GM21447 (cell line): ENCODE measurements around the gene HNMT.
A peak's percentile ranks its signal among the peaks of the same experiment; 100 is the strongest.
"Not testable (repeated sequence)": the region's sequence is repeated elsewhere in the genome, so short reads cannot be mapped to it uniquely, and the experiment has no call there.

Source experiments
- ATAC-seq: cut with Tn5 transposase; IDR thresholded peaks from one replicate; pipeline ENCODE4 v1.9.1; 2021; ENCODE audit not compliant: unreplicated experiment

The HNMT gene

DNA sequence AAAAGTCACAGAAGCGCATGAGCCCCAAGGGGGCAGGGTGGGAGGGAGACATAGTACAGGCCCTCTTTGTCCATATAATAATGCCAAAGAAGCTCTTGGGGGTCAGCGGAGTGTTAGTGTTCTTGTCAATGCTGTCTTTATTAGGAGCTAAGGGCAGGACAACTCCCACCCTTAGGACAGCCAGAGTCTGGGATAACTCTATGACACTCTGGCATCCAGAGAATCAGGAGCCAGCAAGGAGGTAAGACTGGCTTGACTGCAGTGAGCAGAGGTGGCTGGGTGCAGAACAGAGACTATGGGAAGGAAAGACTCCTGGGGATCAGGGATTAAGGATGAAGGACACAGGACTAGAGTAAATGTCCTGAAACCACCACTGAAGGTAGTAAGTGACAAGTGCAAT lies 19.0 kb upstream of the HNMT start:
- no peak for ATAC-seq

DNA sequence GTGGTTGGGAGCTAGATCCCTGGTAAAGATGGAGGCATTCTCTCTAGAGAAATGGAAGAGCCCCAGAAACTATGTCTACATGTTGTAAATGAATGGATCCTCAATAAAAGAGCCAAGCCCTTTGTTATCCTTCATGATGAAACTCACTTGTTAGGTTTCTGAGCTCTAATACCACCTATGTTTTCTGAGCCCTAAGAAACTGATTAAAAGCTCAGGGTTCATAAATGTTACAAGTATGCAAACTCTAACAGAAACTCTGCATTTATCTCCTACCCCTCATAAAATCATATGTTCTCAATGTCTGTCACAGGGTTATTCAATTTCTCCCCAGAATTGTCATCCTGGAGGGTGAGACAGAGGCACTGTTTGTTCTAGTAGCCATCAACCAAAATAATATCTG lies 18.0 kb upstream of the HNMT start:
- ATAC-seq: no peak

DNA sequence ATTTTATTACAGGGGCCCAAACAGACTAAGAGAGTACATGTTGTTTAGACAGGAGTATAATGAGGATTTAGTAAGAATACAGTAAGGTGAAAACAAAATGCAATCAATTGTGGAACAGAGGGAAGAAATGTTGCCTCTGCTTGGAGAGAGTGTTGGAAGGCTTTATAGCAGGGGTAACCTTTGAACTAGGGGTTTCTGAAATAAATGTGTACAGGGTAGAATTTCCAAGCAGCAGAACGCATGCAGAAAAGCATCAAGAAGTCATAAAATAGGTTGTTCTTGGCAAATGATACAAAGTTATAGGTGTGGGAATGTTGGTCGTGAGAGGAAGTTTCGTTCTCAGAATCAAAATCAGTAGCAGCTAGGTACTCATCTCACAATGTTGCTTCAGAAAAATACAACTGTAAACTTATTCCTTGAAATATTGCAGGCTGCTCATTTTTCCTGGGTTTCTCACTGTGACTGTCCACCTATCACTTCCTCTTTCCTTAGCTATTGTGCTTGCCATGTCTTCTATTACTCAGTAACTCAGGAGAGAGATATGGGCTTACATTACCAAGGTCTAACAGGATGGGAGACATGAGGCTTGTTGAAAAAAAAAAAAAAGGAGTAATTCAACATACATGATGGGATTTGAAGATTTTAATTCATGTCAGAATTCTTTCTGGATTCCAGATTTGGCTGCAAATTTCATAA lies 17.1 kb upstream of the HNMT start:
- ATAC-seq: no peak

DNA sequence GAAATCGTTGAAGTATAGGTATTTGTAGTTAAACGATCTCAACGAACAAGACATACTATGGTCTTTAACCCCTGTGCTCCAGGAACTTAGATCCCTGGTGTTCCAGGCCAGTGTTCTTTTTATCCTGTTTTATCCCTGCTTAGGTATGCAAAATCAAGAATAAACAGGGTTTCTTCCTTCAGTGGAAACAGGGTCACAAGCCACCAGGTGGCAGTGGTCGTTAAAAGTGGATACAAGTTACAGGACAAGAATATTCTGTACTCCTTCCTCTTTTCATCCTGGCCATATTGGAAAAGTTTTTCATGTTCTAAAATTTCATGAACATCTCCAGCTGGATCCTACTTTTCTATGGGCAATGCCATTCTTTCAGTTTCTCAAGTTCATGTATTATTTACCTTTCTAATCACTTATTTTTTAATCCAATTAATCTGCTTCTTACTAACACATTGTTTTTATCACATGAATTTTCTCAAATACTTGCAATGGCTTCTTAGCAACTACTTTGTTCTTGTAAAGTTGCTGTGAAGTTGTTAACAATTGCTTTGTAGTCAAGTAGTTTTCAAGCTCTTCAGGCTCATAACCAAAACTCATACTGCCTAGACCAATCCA lies 16.4 kb upstream of the HNMT start:
- peak; percentile 60 for ATAC-seq

DNA sequence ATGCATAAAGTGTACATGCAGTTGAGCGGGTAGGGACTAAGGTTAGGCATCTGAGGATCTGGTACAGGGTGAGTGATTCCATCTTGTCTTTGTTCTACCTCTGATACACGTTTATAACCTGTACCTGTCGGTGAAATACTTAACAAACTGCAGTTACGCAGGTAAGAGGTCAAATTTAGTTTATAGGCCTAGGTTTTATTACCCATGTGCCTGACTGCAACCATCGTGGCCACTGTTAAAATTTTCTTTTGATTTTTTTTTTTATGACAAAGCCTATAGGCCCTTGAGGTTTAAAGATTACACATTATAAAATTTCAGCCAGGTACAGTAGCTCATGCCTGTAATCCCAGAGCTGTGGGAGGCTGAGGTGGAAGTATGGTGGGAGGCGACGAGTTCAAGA lies 15.4 kb upstream of the HNMT start:
- no peak for ATAC-seq

DNA sequence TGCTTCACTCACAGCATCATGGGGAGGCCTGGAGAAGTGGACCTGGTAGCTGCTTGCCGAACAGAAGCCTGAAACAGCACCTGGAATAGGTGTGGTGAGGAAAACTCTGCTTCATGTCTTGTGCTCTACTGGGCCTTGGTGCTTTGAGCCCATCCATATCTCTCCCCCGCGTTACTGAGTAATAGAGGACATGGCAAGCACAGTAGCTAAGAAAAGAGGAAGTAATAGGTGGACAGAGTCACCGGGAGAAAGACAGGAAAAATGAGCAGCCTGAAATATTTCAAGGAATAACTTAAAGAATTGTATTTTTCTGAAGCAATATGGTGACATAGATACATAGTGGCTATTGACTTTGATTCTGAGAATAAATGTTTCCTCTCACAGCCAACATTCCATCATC lies 14.0 kb upstream of the HNMT start:
- no peak for ATAC-seq

DNA sequence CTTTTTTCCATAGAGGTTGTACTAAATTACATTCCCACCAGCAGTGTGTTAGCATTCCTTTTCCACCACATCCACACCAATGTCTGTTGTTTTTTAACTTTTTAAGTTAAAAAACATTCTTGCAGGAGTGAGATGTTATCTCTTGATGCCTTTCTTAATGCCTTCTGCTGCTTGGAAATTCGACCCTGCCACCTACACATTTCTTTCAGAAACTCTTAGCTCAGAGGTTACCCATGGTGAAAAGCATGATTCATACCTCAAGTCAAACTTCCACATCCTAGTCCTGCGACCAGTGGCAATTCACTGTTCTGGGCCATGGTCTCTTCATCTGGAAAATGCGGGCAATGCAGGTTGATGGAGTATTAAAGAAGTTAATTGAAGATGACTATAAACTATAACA lies 12.7 kb upstream of the HNMT start:
- no peak for ATAC-seq

DNA sequence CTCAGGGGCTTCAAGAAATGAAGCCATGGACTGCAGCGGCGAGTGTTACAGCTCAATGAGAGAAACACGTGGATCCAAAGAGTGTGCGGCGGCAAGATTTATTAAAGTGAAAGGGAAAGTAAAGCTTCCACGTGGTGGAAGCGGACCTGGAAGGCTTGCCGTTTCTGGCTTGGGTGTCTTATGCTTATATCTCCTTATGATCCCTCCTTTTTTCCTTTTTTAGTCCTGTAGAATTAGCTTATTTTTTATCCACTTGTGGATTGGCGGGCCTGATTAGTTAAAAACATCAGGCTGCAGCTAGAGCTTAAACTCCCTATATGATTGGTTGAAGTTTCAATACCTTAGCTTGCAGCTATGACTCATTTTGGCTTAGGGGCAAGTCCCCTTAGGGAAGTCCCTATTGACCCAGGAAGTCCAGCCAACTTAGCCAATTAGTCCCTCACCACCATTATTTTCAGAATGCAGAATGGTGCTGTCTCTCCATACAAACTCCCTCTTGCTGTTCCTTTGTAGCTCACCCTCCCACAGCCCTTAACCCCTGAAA lies 11.6 kb upstream of the HNMT start:
- ATAC-seq: no peak

DNA sequence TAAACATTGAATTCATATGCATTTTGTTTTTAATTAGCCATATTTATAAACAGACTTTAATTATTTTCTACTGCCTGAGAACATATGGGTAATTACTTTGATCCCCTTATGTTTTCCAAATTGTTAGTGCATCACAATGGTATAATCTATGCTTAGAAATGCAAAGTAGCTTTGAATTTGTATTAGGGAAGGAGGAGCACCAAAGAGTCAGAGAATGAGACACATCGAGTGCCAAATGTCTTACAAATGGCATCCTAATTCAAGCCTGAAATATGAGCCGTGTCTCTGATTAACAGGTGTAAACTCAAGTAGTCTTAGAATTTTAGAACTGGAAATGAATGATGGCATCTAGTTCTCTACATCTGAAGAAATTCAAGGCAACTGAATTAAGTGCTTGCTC lies 8.7 kb upstream of the HNMT start:
- ATAC-seq: no peak

DNA sequence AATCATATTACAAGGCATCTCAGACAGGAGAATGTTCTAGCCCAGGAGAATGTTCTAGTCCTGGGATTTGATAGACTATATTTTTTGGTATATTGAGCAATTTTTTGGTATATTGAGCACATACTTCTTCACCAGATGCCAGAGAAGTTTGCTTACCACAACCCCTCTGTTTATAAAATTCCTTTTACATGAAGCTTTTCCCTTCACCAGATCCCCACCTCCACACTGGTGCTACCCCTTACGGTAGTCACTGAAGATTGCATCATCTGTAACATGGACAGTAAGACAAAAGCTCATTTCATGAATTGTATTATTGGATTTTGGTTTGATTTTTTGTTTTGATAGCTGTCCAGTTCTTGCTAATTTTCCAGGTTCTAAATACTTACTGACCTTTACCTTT lies 7.2 kb upstream of the HNMT start:
- ATAC-seq: no peak

DNA sequence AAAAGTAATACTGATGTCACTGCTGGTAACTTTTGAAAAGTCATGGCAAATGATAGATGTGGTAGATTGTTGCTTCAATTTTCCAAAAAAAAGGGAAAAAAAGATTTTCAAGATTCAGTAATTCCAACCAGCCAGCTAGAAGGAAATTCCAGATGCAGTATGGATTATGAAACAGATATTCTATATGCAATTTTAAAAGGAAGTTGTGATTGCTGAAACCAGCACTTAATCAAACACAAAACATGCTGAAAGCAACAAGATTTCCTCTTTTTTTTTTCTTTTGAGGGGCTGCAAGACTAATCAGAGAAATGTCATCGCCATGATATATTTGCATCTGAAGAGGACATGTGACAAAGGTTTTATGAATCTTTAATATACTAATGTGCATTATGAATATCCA lies 5.1 kb upstream of the HNMT start:
- no peak for ATAC-seq

DNA sequence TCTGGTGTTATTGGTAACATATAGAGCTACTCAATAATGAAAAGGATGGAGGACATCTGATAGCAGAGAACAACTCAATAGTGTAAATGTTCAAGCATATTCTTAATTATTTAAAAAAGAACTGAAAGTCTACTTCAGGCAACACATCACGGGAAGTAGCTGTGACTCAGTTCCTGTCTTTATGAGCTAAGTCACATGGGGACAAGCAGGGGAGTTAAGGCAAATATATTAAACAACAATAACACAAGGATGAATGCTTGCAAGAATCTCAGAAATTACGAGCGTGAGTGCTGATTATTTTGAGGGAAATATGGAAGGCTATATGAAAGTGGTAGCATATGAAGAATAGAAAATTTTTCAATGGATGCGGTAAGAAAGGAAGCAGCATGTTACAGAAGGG lies 4.0 kb upstream of the HNMT start:
- ATAC-seq: no peak

DNA sequence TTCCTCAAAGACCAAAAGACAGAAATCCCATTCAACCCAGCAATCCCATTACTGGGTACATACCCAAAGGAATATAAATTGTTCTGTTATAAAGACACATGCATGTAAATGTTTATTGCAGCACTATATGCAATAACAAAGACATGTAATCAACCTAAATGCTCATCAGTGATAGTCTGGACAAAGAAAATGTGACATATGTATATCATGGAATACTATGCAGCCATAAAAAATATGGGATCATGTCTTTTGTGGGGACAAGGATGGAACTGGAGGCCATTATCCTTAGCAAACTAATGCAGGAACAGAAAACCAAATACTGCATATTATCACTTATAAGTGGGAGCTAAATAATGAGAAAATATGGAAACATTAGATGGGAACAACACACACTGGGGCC lies 2.7 kb upstream of the HNMT start:
- ATAC-seq: no peak

DNA sequence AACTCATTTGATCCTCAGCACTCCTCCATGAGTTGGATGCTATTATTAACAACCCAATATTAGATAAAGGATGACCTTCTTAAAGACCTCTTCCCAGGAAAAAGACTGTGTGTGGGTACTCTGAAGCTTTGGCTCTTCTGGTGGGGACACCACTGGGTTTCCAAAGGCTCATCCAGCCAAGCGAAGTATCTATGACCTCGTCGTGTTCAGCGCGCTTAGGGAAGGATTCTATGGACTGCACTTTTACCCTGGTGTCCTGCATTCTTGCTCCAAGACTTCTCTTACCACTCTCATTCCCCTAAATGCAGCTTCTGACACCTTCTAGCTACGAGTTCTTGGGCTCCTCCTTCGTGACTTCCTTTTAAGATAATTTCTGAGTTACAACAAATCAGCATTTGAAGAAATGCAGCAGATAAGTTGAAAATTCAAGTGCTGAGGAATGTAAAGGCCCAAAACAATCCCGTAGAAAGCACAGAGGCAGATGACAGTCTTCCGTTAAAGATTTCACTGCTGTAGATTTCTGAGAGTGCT lies 673 bp upstream of the HNMT start:
- no peak for ATAC-seq

DNA sequence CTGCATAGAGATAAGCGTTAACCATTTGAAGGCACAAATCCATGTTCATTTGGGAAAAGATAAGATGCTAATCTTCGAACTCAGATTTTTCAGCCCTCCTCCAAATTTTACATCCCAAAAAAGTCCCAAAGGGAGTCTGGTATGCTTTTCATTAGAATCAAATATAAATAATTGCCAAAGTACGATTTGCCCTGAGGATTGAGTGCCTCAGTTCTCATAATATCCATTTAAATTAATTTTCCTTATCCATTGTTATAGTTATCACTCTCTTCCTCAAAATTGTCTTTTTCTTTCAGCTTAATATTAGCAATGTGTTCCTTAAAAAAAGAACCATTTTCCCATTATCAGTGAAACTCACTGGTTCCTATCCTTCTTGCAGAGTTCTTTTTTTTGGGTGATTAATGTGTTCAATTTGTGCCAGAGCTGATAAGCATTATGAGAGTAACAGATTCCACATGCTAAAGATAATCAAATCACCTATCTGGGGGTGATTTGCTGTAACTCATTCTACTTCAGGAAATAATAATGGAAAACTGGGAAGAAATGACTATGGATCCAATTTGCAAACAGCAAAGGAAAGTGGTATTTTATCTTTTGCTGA lies 686 bp downstream of the HNMT start:
- ATAC-seq: no peak

DNA sequence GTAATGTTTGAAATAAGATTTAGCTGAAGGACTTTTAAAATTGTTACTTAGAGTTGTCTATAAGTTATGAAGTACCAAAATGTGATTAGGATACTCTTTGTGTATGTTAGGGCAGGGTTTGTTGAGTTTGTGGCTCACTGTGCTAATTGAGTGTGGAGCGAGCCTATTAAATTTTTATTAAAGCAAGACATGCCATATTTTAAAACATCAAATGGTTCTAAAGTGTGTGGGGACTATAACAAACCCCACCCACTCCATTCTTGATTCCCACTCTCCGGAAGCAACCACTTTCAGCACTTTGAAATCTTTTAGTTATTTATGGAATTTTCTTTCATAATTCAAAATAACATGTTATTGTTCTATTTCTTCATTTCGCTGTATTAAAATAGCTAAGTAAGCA lies 1.8 kb downstream of the HNMT start:
- no peak for ATAC-seq

DNA sequence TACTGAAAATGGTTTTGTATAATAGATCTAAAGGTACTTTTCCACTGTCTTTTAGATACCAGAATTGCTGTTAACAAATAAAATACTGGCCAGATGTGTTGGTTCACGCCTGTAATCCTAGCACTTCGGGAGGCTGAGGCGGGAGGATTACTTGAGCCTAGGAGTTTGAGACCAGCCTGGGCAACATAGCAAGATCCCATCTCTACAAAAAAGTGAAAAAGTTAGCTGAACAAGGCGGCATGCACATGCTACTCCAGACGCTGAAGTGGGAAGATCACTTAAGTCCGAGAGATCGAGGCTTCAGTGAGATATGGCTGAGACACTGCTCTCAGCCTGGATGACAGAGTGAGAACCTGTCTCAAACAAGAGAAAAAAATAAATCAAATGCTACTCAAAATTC lies 2.8 kb downstream of the HNMT start:
- ATAC-seq: no peak

DNA sequence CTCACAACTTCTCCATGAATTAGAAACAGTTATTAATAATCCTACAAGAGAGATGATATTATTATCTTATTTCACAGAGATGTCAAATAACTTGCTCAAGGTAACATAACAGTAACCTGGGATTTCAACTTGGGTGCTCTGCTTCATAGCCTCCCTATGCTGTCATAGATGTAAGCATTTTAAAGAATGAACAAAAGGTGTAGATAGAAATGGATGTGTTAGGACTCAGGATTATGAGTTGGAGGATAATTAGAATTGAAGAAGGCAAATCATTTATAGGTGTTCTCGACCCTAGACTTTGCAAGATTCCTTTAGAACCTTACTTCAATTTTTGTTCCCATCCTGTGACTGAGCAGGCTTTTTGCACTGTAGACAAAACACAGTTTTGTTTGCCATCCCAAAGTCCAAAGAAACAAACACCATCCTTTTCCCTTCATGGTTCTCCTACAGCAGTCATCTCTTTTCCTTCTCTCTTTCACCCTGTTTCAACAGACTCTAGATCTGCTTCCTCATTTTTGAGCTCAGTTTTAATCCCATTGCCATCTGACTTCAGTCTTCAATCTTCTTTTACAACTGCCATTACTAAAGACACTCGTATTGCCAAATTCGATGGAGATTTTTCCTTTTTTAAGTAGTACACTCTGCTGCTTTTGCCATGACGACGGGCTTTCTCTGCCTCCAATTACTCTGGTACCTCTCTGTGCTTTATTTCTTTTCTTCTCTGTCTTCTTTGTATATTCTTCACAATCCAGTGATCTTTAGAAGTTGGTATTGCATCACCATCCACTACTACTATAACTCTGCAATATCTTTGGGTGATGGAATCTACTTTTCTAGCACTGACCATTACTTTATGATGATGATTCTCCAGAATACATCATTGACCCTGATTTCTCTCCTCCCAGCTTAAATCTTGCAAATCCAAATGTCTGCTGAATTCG lies 4.5 kb downstream of the HNMT start:
- no peak for ATAC-seq

DNA sequence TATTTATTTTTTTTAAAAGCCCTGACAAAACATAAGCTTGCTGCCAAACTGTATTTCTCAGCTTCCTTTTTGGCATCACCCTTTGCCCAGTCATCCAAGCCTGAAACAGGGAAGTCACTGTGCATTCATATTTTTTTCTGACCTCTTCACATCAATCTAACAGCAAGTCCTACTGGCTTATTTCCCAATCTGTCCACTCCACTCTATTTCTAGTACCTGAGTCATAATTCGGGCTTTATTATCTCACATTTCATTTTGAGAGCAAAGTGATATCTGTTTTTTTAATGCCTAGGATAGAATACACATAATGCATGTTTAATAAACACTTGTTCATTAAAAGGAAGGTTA lies 5.1 kb downstream of the HNMT start:
- no peak for ATAC-seq

DNA sequence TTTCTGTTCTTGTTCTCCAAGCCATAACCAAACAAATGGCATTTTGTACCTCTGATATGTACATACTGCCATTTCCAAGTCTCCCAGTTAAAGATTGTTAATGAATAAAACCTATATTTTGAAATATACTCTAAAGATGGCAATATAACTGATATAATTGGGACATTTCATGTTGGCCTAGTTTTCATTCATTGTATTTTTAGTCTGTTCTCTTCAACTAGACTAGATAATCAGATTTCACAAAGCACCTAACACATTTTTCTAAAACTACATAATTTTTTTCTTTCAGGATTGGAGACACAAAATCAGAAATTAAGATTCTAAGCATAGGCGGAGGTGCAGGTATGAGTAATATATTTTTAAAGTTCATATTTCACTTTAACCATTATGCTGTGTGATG lies 5.6 kb downstream of the HNMT start:
- ATAC-seq: no peak

DNA sequence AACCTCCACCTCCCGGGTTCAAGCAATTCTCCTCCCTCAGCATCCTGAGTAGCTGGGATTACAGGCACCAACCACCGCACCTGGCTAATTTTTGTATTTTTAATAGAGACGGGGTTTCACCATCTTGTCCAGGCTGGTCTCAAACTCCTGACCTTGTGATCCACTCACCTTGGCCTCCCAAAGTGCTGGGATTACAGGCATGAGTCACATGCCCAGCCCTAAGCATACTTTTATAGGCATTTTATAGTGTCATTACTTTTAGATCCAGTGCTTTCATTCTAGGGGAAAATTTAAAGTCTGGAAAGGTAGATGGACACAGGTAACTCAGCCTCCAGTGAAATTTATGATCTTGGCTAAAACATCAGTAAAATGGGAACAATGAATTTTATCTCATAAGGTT lies 7.0 kb downstream of the HNMT start:
- not testable (repeated sequence) for ATAC-seq
